GM21447 (cell line): ENCODE data around the gene SPTAN1.
"Not testable (repeated sequence)": the region's sequence is repeated elsewhere in the genome, so short reads cannot be mapped to it uniquely, and the experiment has no call there.

ENCODE experiments used
- ATAC-seq: cut with Tn5 transposase; IDR thresholded peaks from one replicate; pipeline ENCODE4 v1.9.1; 2021; ENCODE audit not compliant: unreplicated experiment

SPTAN1 gene

GRCh38 chr9:128631636-128632035 is 79.2 kb downstream of the SPTAN1 start:
- ATAC-seq: no peak

- ATAC-seq: no peak
Measured at GRCh38 chr9:128632066-128632465, 79.7 kb downstream of the SPTAN1 start.

GRCh38 chr9:128632486-128632885 is 80.1 kb downstream of the SPTAN1 start:
- ATAC-seq: no peak

- no peak for ATAC-seq
Measured at GRCh38 chr9:128633057-128633456, 80.7 kb downstream of the SPTAN1 start.

GRCh38 chr9:128633601-128634000 is 81.2 kb downstream of the SPTAN1 start:
- no peak for ATAC-seq

GRCh38 chr9:128634111-128634510 is 81.7 kb downstream of the SPTAN1 start:
- no peak for ATAC-seq

GRCh38 chr9:128634651-128635262 is 82.4 kb downstream of the SPTAN1 start:
- ATAC-seq: no peak

GRCh38 chr9:128635266-128636023 is 83.1 kb downstream of the SPTAN1 start:
- no peak for ATAC-seq

- ATAC-seq: no peak
Measured at GRCh38 chr9:128636024-128636390, 83.6 kb downstream of the SPTAN1 start.

GRCh38 chr9:128636556-128637530 is 84.5 kb downstream of the SPTAN1 start:
- no peak for ATAC-seq

- ATAC-seq: no peak
Measured at GRCh38 chr9:128637656-128638055, 85.3 kb downstream of the SPTAN1 start.

- ATAC-seq: no peak
Measured at GRCh38 chr9:128638580-128638979, 86.2 kb downstream of the SPTAN1 start.

GRCh38 chr9:128640603-128641002 is 88.2 kb downstream of the SPTAN1 start:
- ATAC-seq: no peak

GRCh38 chr9:128642675-128643245 is 90.4 kb downstream of the SPTAN1 start:
- ATAC-seq: no peak

- peak; percentile 73 for ATAC-seq
Measured at GRCh38 chr9:128643519-128644300, 91.3 kb downstream of the SPTAN1 start.

GRCh38 chr9:128648206-128648605 is 95.8 kb downstream of the SPTAN1 start:
- not testable (repeated sequence) for ATAC-seq

GRCh38 chr9:128651798-128652197 is 99.4 kb downstream of the SPTAN1 start:
- ATAC-seq: no peak

- ATAC-seq: no peak
Measured at GRCh38 chr9:128653908-128654307, 101.5 kb downstream of the SPTAN1 start.

GRCh38 chr9:128654481-128654880 is 102.1 kb downstream of the SPTAN1 start:
- ATAC-seq: no peak
